Osteoblast (primary cell): ENCODE results near the gene ZNF823. TPM values are rescaled to one million over a fixed set of nuclear protein-coding genes. Genes with fewer than 3 reads are reported as not detected.

Experiments
- DNase-seq: peaks from one replicate; pipeline ENCODE4 v3.0.0; 2011; ENCODE audit warnings: low spot score, mixed read lengths; ENCODE audit not compliant: insufficient read length; ENCODE audit errors: missing footprints
- H2AFZ ChIP-seq: 2 replicates; pipeline ENCODE4 v1.6.0; 2011; ENCODE audit warnings: mild to moderate bottlenecking, low read length
- H3K27ac ChIP-seq: 2 replicates; pipeline ENCODE4 v1.5.1; 2011; ENCODE audit warnings: mild to moderate bottlenecking, low read depth, low read length, moderate library complexity
- H3K27me3 ChIP-seq: 2 replicates; pipeline ENCODE4 v1.6.0; 2012; ENCODE audit warnings: mild to moderate bottlenecking, control low read depth, inconsistent platforms, low read length, moderate library complexity; ENCODE audit not compliant: insufficient read depth
- H3K36me3 ChIP-seq: 2 replicates; pipeline ENCODE4 v1.5.1; 2011; ENCODE audit warnings: mild to moderate bottlenecking, low read length, control low read depth, moderate library complexity; ENCODE audit not compliant: insufficient read depth
- H3K4me1 ChIP-seq: 2 replicates; pipeline ENCODE4 v1.5.1; 2011; ENCODE audit warnings: mild to moderate bottlenecking, low read length, control low read depth, moderate library complexity; ENCODE audit not compliant: insufficient read depth
- H3K4me2 ChIP-seq: 2 replicates; pipeline ENCODE4 v1.6.0; 2011; ENCODE audit warnings: mild to moderate bottlenecking, low read length; ENCODE audit not compliant: insufficient read depth
- H3K4me3 ChIP-seq: fragments of 200-600 bp; sonication (generic); 3 replicates; pipeline ENCODE4 v1.5.1; 2012; ENCODE audit warnings: mild to moderate bottlenecking, low read length, inconsistent platforms; ENCODE audit not compliant: insufficient read depth
- H3K79me2 ChIP-seq: 2 replicates; pipeline ENCODE4 v1.6.0; 2012; ENCODE audit warnings: mild to moderate bottlenecking, low read length, control low read depth, inconsistent platforms; ENCODE audit not compliant: insufficient read depth
- H3K9me3 ChIP-seq: 2 replicates; pipeline ENCODE4 v1.5.1; 2011; ENCODE audit warnings: low read depth, low read length, control low read depth
- H4K20me1 ChIP-seq: 2 replicates; pipeline ENCODE4 v1.6.0; 2012; ENCODE audit warnings: mild to moderate bottlenecking, low read length, control low read depth; ENCODE audit not compliant: insufficient read depth
- CTCF ChIP-seq: IDR thresholded peaks from 2 replicates; pipeline ENCODE4 v1.5.1; 2011; ENCODE audit warnings: mild to moderate bottlenecking, low read depth, low read length, moderate library complexity; ENCODE audit errors: extremely low read depth
- total RNA-seq: library from RNA; depleted of rRNA; stranded (reverse); fragments of >200 nt; gene quantifications from 2 replicates; pipeline ENCODE4 v1.2.3, GENCODE V29; 2012

Gene ZNF823
- total RNA-seq, 1 donor = 6.2 TPM

- H4K20me1 ChIP-seq = no peaks in the 10 kb centered on the region
- TF ChIP-seq CTCF = no peak
- H3K9me3 ChIP-seq = no peaks in the 10 kb centered on the region
- H3K4me2 ChIP-seq = no peak overlapping the region
- no peaks in the 10 kb centered on the region for H3K79me2 ChIP-seq
- no peak overlapping the region for H3K4me3 ChIP-seq
- H3K27ac ChIP-seq = no peak overlapping the region
- no peak for DNase-seq
- H3K4me1 ChIP-seq = peaks cover 5% of the 10 kb centered on the region
- no peak overlapping the region for H2AFZ ChIP-seq
- H3K27me3 ChIP-seq = no peaks in the 10 kb centered on the region
- H3K36me3 ChIP-seq = no peaks in the 10 kb centered on the region
Measured at GRCh38 chr19:11692127-11692790, 46.5 kb downstream of the ZNF823 start.

- Histone ChIP-seq H3K27ac (no peak overlapping the region), H3K79me2 (no peaks in the 10 kb centered on the region), H3K36me3 (peaks cover 3% of the 10 kb centered on the region), H3K9me3 (peaks cover 16% of the 10 kb centered on the region), H4K20me1 (no peaks in the 10 kb centered on the region), H2AFZ (no peak overlapping the region), H3K4me2 (no peak overlapping the region), H3K4me1 (no peaks in the 10 kb centered on the region), H3K4me3 (no peak overlapping the region), H3K27me3 (no peaks in the 10 kb centered on the region)
- no peak for TF ChIP-seq CTCF
- DNase-seq = no peak
Measured at GRCh38 chr19:11685676-11686650, 52.8 kb downstream of the ZNF823 start.

- H3K79me2 ChIP-seq = no peaks in the 10 kb centered on the region
- H3K4me3 ChIP-seq = no peak overlapping the region
- H3K27me3 ChIP-seq = no peaks in the 10 kb centered on the region
- H4K20me1 ChIP-seq = no peaks in the 10 kb centered on the region
- peaks cover 16% of the 10 kb centered on the region for H3K9me3 ChIP-seq
- peaks cover 3% of the 10 kb centered on the region for H3K36me3 ChIP-seq
- no peak overlapping the region for H3K4me2 ChIP-seq
- no peak for DNase-seq
- TF ChIP-seq CTCF = no peak
- H3K27ac ChIP-seq = no peak overlapping the region
- H2AFZ ChIP-seq = no peak overlapping the region
- no peaks in the 10 kb centered on the region for H3K4me1 ChIP-seq
Measured at GRCh38 chr19:11684987-11685675, 53.6 kb downstream of the ZNF823 start.
